Measurements from ENCODE around the gene PTGER3. TPM values are rescaled to one million over a fixed set of nuclear protein-coding genes. Genes with fewer than 3 reads are reported as not detected.
"Not testable (repeated sequence)": the region's sequence is repeated elsewhere in the genome, so short reads cannot be mapped to it uniquely, and the experiment has no call there.

Gene PTGER3
- total RNA-seq, 1 experiment from 2014 or later: not detected

DNA sequence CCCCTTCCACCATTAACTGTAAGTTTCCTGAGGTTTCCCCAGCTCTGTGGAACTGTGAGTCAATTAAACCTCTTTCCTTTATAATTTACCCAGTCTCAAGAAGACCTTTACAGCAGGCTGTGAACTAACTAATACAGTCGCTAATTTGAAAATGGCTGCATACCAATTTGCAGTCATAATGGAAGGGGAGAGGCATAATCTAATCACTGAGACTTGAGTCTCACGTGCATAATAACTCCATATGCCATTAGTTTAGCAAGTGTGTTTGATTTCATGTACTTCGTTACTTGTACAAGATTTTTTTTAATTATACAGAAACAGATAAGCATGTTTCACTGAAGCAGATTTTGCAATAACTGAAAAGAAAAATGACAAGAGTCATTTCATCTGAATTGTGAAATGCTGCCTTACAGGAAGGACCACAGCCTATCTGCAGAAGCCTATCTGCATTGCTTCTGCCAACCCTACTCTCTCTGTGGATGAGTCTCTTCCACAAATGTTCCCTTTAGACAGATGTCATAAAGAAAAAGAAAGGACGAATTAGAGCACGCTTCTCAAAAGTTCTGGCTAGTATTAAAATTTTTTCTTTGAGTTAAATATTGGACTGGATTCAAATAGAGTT is 99.1 kb downstream of the PTGER3 start:
- no peak for DNase-seq (ENCODE audit: low spot score)

DNA sequence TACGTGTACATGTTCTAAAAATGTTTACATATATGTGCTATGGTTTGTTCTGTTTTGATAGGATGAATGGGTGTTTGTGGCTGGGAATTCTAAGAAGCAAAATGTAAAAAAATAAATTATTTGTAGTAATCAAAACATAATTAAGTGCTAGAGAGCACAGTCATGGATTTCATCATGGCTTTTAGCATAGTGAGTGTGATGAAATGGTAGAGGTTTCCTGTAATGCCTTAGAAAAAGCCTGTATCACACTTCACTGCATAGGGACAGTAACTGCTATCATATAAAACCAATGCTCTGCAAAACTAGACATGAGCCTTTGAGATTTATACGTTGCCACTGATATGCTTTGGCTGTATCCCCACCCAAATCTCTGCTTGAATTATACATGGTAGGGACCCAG is 99.8 kb downstream of the PTGER3 start:
- DNase-seq (ENCODE audit: low spot score): no peak

DNA sequence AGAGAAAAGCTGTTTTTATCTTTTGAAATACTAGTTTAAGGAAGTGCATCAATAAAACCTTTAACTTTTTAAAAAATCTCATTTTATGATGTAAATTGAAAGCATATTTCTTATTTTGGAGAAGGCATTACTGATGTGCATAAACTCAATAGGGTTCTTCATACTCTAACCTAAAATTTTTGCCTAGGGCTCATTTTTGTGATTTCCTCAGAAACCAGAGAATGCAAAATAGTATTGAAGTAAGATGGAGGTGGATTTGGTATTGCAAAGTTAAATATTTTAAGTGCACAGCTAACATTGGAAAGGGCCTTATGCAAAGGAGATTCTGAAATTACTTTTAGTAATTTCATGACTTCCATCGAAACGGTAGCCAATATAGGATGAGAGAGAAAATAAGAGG is 101.9 kb downstream of the PTGER3 start:
- DNase-seq (ENCODE audit: low spot score): no peak

DNA sequence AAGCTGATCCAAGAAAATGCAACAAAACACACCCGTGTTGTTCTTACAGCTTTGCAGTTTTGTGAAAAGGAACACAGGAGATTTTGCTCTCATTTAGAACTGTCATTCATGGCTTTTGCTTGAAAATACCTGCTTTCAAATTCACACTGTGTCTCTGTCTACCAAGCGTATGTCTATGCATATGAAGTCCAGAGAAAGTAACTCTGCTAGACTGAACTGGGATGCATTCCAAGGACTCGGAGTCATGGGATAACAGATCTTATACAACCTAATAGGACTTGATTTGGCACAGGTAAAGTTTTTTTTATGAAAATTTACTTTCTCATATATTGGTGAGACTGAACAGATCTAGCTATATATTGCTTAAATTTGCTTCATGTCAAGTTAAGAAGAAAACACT is 102.4 kb downstream of the PTGER3 start:
- DNase-seq (ENCODE audit: low spot score): no peak

DNA sequence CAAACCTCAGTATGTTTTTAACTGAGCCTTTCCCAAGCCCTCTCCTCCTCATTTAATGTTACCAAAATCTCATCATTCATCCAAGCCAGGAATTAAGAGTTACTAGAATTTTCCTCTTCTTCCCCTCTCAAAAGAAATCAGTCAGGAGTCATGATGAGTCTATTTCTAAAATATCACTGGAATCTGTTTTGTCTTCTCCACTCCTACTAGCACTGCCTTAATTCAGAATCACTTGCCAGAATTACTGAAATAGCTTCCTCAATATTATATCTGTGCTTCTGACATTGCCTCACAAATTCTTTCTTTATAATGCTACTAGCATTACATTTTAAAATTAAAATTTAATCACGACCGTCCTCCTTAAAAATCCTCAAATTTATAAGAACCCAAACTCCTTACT is 106.1 kb downstream of the PTGER3 start:
- no peak for DNase-seq (ENCODE audit: low spot score)

DNA sequence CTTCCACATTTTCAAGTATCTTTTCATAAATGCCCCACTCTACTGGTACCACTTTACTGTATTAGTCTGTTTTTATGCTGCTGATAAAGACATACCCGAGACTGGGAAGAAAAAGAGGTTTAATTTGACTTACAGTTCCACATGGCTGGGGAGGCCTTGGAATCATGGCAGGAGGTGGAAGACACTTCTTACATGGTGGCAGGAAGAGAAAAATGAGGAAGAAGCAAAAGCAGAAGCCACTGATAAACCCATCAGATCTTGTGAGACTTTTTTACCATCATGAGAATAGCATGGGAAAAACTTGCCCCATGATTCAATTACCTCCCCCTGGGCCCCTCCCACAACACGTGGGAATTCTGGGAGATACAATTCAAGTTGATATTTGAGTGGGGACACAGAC is 107.2 kb downstream of the PTGER3 start:
- not testable (repeated sequence) for DNase-seq (ENCODE audit: low spot score)

DNA sequence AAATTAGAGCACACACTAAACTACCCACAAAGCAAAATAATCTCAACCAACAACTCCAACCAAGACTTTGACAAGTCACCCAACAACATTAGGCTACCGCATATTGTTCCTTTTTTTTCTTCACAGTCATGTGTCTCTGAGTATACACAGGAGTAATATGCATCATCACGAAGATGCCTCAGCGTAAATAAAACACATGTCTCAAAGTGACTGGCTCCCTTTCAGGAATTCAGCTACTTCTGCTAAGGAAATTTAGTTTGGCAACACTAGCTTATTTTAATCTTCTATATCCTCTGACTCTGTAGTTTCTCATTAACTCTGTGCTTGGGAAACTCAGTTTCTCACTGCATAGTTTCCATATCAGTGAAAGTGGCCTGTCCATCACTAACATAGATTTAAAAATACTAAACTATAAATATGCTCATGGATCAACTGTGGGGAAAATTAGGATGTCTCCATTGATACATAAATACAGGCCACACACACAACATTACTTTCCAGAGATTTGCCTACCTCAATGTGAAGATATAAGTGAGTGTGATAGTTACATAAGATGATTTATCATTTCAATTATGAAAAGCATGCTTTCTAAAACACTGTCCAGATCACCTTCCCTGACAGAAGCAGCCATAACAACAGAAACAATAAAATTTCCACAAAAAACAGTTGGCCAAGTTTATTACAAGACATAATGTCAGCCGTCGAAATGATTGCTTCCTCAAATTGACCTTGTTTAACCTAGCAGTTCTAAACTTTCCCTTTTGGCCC is 113.2 kb downstream of the PTGER3 start:
- no peak for DNase-seq (ENCODE audit: low spot score)

DNA sequence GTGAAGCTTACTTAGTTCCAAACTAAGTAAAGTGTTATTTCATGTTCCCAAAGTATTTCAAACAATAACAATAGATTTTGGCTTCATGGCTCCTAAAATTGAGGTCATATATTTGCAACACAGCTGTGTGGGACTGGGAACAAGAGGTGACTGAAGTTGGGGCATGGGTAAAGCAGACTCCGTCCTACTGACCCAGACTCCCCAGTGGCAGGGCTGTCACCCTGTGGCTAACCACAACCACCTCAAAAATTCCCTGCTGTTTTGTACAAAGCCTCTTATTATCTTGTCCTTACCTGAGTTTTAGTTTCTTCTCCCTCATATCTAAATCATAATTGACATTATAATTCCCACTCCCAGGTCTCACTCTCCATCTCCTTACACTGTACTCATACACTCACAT is 117.6 kb downstream of the PTGER3 start:
- DNase-seq (ENCODE audit: low spot score): no peak

DNA sequence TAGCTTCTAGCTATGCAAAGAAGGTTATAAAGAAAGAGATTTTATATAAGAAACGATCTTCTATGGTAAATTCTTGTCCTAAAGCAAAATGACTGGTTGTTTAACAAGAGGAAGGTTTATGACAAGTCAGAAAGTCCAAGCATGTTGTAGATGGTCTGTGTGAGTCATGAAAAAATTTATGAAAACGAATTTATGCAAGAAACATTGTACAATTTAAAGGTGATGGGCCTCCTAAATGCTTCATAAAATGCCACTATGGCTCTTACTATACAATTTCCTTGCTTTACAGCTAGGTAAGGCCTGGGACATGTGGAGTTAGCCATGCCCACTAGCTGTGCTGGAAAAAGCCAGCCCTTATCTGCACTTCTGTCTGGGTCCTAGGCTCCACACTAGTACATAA is 125.4 kb downstream of the PTGER3 start:
- no peak for DNase-seq (ENCODE audit: low spot score)

Other genes with a start within 250 kb of the PTGER3 start
- gene ZRANB2, start 33.2 kb upstream of the PTGER3 start, total RNA-seq (2014; rRNA removed; shearing (Covaris generic)): 32.0 and 34.6 TPM in 2 replicates

All from A172 (cell line).